DMS53 treated with DMSO at 0.1 percent for 48 hours (cell line): Measurements from ENCODE around the gene LMNTD1.
"Not testable (repeated sequence)": the region's sequence is repeated elsewhere in the genome, so short reads cannot be mapped to it uniquely, and the experiment has no call there.

Experiments used
- DNase-seq: peaks from one replicate; lab custom pipeline; 2025; ENCODE audit not compliant: unreplicated experiment; lab: John Stamatoyannopoulos, UW

Gene LMNTD1

DNA sequence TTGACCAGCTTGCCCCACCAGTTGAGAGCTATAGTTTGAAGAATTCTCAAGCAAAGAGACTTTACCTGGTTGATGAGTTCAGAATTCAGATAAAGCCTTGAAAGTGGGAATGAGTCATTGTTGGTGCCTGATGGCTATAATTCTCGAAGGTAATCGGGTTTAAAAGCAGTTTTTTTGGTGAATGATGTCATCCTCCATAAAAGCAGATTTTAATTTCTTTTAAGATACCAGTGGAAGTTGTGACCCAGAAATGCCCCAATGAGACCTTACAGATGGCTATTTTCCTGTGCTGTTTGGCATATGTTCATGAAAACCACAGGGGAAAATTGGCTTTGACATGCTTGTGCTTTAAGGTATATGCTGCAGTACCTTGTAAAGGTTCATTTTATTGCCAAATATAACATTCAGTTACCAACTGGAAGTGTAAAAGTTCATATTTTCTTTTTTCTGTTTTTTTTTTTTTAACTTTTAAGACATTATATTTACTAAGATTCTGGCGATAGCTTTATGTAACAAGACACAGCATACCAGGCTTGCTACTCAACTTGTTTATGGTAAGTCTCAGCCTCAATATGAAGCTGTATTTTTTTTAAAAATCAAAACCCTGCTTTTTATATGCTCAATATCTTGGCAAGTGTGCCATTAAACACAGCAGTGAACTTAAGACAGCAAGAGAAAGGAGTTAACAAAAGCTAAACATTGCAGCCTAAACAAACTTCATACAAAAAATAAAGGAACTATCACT, 119.3 kb downstream of the LMNTD1 start:
- DNase-seq, result no peak

DNA sequence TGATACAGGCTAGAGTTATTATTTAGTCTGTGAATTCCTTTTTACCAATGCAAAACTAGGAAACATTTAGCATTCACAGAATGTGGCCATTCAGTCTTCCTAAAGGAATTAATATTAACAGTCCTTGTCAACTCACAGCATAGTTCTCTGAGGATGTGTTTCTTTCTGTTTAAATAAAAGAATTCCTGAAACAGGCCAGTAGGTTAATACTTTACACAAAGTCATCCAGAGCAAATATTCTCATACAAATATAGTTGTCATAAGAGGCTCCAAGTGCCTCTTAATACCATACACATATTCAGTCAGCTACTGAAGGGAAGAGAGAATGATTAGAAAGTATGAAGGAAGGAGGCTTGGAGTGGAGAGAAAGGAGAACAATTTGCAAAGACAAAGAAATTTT, 120.1 kb downstream of the LMNTD1 start:
- DNase-seq, result peak; percentile 93

DNA sequence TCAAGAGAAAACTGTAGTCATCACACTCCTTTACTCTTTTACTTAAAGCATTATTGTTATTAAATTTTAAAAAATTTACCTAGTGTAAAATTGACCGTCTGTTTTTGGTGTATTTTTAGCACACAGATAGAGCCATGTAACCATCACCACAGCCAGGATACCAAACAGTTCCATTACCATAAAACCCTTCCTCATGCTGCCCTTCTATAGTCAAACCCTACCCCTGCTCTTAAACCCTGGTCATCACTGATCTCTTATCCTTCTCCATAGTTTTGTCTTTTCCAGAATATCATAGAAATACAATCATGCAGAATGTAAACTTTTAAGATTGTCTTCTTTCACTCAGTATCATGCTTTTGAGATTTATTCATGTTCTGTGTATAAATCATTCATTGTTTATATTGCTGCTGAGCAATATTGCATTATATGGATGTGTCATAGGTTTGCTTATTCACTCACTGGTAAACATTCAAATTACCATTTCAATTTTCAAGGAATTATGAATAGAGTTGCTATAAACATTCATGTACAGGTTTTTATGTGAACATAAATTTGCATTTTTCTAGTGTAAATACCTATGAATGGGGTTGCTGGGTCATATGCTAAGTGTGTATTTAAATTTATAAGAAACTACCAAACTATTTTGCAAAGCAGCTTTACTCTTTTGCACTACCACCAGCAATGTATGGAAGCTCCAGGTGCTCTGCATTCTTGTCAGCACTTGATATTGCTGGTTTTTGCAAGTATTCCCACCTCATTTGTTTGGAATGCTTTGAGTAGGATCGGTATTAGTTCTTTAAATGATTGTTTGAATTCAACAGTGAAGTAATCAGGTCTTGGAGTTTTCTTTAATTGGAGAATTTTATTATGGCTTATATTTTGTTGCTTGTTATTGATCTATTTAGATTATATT, 125.5 kb downstream of the LMNTD1 start:
- DNase-seq, result no peak

DNA sequence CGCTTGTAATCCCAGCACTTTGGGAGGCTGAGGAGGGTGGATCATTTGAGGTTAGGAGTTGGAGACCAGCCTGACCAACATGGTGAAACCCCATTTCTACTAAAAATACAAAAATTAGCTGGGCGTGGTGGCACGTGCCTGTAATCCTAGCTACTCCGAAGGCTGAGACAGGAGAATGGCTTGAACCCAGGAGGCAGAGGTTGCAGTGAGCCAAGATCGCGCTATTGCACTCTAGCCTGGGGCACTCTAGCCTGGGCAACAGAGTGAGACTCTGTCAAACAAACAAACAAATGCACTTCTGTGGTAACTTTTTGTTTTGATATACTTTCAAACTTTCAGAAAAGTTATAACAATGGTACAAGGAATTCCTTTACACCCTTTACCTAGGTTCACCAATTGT, 126.3 kb downstream of the LMNTD1 start:
- DNase-seq, result not testable (repeated sequence)
